Umbilical cord (tissue), 2 donors: ENCODE data around the gene SCAP. TPM values are rescaled to one million over a fixed set of nuclear protein-coding genes. Genes with fewer than 3 reads are reported as not detected.

Experiments
- DNase-seq: peaks from one replicate; pipeline ENCODE4 v3.0.0-alpha.2; 2015; ENCODE audit warnings: low spot score
- total RNA-seq: library from RNA; depleted of rRNA; stranded (reverse); fragments of >200 nt; gene quantifications from one replicate; pipeline ENCODE4 v1.2.3, GENCODE V29; 2014; ENCODE audit warnings: low replicate concordance; ENCODE audit not compliant: insufficient read depth

Gene SCAP
- total RNA-seq, 1 donor from 2014 or later: 44.8 TPM

GRCh38 chr3:47414666-47415587 lies 60.8 kb downstream of the SCAP start:
- DNase-seq: no peak

DNA sequence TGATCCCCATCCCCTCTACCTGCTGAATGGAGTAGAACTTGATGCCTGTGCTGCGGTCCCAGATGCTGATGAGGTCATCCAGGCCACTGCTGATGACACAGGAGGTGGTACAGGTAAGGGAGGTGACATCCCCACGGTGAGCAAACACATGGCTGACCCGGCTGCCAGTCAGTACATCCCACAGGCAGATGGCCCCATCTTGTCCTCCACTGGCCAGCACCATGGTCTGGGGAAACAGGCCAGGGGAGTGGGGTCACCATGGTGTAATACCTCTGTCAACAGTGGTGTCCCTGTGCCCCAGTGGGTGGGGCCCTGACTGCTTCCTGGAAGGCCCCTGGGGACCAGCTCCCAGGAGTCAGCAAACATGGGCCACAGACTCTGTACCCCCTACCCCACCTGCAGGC lies 61.6 kb downstream of the SCAP start:
- no peak for DNase-seq

DNA sequence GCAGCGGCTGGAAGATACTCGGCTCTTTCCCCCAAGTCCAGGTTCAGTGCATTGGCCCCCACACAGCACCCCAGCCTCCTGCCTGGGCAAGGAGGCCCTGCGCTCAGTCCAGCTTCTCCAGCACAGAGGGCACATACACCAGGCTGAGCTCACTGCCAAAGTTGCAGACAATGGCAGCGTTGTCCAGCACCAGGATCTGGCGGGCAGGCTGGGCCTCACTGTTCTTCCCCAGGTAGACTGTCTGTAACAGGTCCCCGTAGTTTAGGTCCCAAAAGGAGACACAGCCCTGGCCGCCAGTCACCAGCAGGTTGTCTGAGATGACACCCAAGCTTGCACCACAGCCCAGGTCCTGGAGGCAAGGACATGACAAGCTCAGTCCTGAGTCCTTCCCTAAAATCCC lies 62.0 kb downstream of the SCAP start:
- no peak for DNase-seq

DNA sequence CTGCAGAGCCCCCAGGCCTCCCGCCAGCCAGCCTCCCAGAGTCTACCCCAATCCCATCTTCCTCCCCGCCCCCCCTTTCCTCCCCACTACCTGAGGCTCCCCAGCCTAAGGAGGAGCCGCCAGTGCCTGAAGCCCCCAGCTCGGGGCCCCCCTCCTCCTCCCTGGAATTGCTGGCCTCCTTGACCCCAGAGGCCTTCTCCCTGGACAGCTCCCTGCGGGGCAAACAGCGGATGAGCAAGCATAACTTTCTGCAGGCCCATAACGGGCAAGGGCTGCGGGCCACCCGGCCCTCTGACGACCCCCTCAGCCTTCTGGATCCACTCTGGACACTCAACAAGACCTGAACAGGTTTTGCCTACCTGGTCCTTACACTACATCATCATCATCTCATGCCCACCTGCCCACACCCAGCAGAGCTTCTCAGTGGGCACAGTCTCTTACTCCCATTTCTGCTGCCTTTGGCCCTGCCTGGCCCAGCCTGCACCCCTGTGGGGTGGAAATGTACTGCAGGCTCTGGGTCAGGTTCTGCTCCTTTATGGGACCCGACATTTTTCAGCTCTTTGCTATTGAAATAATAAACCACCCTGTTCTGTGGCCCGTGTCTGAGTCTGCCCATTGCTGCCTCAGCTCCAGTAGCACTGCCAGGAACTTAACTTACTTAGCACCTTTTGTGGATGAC lies 62.8 kb downstream of the SCAP start:
- DNase-seq: no peak

DNA sequence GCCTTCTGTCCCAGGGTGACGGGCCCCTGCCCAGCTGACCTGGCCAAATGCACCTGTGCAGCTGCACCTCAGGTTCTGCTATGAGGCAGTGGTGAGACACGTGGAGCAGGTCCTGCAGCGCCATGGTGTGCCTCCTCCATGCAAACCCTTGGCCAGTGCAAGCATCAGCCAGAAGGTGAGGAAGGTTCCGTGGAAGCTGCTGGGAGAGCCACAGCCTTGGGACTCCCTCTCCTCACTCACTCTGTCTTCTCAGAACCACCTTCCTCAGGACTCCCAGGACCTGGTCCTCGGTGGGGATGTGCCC lies 63.3 kb downstream of the SCAP start:
- no peak for DNase-seq

- DNase-seq: no peak
These were observed 63.9 kb downstream of the SCAP start for GRCh38 chr3:47411696-47412452.

DNA sequence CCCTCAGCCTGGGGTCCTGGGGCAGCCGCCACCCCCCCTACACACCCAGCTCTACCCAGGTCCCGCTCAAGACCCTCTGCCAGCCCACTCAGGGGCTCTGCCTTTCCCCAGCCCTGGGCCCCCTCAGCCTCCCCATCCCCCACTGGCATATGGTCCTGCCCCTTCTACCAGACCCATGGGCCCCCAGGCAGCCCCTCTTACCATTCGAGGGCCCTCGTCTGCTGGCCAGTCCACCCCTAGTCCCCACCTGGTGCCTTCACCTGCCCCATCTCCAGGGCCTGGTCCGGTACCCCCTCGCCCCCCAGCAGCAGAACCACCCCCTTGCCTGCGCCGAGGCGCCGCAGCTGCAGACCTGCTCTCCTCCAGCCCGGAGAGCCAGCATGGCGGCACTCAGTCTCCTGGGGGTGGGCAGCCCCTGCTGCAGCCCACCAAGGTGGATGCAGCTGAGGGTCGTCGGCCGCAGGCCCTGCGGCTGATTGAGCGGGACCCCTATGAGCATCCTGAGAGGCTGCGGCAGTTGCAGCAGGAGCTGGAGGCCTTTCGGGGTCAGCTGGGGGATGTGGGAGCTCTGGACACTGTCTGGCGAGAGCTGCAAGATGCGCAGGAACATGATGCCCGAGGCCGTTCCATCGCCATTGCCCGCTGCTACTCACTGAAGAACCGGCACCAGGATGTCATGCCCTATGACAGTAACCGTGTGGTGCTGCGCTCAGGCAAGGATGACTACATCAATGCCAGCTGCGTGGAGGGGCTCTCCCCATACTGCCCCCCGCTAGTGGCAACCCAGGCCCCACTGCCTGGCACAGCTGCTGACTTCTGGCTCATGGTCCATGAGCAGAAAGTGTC lies 64.7 kb downstream of the SCAP start:
- no peak for DNase-seq

DNA sequence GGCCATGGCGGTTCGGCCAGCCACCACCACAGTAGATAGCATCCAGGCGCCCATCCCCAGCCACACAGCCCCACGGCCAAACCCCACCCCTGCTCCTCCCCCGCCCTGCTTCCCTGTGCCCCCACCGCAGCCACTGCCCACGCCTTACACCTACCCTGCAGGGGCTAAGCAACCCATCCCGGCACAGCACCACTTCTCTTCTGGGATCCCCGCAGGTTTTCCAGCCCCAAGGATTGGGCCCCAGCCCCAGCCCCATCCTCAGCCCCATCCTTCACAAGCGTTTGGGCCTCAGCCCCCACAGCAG lies 65.4 kb downstream of the SCAP start:
- DNase-seq: no peak

DNA sequence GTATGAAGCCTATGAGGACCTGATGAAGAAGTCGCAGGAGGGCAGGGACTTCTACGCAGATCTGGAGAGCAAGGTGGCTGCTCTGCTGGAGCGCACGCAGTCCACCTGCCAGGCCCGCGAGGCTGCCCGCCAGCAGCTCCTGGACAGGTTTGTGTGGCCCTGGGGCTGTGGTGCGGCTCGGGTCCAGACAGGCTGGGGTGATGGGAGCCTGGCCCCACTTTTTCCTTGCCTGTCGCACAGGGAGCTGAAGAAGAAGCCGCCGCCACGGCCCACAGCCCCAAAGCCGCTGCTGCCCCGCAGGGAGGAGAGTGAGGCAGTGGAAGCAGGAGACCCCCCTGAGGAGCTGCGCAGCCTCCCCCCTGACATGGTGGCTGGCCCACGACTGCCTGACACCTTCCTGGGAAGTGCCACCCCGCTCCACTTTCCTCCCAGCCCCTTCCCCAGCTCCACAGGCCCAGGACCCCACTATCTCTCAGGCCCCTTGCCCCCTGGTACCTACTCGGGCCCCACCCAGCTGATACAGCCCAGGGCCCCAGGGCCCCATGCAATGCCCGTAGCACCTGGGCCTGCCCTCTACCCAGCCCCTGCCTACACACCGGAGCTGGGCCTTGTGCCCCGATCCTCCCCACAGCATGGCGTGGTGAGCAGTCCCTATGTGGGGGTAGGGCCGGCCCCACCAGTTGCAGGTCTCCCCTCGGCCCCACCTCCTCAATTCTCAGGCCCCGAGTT lies 65.9 kb downstream of the SCAP start:
- no peak for DNase-seq

DNA sequence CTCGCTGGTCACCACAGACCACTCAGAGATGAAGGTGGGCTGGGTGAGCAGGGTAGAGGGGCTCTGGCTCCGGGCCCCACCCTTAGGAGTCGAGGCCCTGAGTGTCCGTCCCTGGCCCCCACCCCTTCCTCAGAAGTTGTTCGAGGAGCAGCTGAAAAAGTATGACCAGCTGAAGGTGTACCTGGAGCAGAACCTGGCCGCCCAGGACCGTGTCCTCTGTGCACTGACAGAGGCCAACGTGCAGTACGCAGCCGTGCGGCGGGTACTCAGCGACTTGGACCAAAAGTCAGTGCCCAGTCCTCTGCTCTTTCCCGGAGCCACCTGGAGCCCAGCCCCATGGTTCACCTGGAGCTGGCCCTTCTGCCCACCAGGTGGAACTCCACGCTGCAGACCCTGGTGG lies 66.5 kb downstream of the SCAP start:
- no peak for DNase-seq

- no peak for DNase-seq
These were observed 66.9 kb downstream of the SCAP start for GRCh38 chr3:47408839-47409229.

DNA sequence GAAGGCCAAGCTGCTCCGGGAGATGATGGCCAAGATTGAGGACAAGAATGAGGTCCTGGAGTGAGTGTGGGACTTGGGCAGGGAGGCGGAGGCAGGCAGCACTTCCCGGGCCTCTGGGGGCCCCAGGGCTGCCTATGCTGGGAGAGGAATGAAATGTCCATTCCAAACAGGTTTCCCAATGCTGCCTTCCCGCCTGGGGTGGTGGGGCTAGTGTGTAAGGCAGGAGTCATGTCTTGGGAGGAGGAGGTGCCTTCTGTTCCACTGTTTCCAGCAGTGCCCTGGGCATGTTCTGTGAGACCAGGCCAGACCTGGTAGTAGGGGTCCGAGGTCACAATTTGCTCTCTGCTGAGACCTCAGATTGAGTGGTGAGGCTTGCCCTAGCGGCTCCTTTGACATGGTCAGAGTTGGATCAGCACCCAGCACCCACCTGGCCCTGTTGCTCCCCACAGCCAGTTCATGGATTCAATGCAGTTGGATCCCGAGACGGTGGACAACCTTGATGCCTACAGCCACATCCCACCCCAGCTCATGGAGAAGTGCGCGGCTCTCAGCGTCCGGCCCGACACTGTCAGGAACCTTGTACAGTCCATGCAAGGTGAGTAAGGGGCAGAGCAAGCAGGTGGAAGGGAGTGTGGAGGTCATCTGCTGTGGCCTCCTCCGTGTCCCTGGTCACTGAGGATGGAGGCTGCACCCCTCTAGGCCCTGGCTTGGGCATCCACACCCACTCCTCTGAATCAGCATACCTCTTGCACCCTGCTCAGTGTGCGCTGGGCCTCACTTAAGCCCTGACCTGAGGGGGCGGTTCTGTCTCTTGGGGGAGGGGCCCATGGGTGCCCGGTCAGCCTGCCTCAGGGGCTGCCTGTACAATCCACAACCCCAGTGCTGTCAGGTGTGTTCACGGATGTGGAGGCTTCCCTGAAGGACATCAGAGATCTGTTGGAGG lies 67.6 kb downstream of the SCAP start:
- DNase-seq: no peak

DNA sequence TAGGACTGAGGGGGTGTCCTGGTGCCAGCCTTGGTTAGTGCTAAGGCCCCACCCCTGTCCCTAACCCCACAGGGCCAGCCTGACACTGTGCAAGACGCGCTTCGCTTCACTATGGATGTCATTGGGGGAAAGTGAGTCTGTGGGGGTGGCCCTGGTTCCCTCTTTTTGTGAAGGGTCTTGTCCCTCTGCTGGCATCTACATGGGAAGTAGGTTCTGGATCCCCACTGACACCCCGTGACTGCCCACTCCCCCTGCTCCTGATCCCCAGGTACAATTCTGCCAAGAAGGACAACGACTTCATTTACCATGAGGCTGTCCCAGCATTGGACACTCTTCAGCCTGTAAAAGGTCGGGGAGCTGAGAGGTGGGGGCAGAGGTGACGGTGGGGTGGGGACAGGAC lies 68.5 kb downstream of the SCAP start:
- DNase-seq: no peak

DNA sequence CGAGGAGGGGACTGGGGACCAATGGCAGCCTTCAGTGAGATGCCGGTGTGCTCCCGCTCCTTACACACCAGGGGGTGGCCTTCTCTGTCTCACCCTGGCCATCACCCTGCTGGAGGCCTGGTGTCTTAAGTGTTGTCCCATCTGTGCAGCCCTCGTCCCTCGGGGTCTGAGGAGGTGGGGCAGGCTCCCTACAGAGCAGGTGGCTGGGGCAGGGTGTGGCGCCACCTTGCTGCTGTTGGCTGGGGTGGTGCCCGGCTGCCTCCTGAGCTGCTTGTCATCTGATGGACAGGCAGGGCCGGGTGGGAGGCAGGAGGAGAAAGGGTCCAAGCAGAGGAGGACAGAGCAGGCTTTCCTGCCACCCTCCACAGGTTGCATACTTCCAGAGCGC lies 69.0 kb downstream of the SCAP start:
- no peak for DNase-seq

DNA sequence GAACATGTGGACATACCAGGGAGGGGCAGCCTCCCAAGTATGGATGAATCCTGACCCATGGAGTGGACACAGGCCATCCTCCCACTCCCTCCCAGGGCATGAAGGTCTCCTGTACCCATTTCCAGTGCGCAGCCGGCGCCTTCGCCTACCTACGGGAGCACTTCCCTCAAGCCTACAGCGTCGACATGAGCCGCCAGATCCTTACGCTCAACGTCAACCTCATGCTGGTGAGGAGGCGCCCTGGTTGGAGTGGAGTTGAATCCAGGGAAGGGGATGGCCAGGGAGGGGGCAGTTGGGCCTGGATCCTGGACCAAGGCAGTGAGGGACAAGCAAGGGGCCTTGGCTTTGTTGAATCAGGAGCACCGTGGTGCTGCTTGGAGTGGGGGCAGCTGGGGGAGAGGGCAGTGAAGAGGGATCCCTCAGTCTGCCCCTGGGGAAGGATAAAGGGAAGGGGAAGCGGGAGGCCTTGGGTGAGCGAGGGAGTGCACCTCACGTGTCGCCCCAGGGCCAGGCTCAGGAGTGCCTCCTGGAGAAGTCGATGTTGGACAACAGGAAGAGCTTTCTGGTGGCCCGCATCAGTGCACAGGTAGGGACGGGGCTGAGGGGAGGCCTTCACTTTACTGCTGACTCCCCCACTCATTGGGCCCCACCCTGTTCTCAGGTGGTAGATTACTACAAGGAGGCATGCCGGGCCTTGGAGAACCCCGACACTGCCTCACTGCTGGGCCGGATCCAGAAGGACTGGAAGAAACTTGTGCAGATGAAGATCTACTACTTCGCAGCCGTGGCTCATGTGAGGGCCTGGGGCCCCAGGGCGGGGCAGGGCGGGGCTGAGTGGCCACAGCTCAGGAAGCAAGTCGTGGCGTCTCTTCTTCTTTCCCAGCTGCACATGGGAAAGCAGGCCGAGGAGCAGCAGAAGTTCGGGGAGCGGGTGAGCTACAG lies 69.7 kb downstream of the SCAP start:
- DNase-seq: no peak

- DNase-seq: peak; percentile 83
These were observed 70.6 kb downstream of the SCAP start for GRCh38 chr3:47404955-47405790.

DNA sequence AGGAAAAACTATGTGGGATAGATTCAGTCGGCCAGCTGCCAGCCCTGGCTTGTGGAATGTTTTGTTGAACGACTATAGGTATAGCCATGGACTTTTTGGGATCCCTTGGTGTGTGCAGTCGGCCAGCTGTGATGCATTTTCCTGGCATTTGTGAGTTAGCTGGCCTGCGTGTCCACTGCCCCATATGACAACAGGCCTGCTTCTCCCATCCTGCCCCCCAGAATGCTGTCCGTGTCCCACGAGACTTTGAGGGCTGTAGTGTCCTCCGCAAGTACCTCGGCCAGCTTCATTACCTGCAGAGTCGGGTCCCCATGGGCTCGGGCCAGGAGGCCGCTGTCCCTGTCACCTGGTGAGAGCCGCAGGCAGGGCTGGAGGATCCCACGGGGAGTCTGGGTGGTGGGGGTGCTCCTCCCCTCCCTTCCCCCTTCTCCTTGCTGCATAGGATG lies 71.3 kb downstream of the SCAP start:
- no peak for DNase-seq
